ENCODE results near the gene KCNH6.

The KCNH6 gene

GRCh38 chr17:63534816-63535455, 11.8 kb downstream of the KCNH6 start:
- no peak for DNase-seq (ENCODE audit: low read depth in 3 of 3)

GRCh38 chr17:63535640-63536039, 12.5 kb downstream of the KCNH6 start:
- no peak for DNase-seq (ENCODE audit: low read depth in 3 of 3)

- no peak for DNase-seq (ENCODE audit: low read depth in 3 of 3)
These were observed 13.8 kb downstream of the KCNH6 start for GRCh38 chr17:63537001-63537400.

DNA sequence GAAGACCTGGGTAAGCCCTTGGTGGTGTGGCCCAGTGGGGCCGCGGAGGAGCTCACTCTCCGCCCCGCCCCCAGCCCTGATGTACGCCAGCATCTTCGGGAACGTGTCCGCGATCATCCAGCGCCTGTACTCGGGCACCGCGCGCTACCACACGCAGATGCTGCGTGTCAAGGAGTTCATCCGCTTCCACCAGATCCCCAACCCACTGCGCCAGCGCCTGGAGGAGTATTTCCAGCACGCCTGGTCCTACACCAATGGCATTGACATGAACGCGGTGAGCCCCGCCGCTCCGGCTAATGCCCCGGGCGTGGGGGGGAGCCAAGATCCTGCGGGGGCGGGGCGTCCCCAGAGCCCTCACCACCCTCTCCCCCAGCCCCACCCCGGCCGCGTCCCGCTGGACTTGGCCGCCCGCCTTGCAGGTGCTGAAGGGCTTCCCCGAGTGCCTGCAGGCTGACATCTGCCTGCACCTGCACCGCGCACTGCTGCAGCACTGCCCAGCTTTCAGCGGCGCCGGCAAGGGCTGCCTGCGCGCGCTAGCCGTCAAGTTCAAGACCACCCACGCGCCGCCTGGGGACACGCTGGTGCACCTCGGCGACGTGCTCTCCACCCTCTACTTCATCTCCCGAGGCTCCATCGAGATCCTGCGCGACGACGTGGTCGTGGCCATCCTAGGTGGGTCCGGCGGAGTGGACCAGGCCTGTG, 15.0 kb downstream of the KCNH6 start:
- no peak for DNase-seq (ENCODE audit: low read depth in 3 of 3)

DNA sequence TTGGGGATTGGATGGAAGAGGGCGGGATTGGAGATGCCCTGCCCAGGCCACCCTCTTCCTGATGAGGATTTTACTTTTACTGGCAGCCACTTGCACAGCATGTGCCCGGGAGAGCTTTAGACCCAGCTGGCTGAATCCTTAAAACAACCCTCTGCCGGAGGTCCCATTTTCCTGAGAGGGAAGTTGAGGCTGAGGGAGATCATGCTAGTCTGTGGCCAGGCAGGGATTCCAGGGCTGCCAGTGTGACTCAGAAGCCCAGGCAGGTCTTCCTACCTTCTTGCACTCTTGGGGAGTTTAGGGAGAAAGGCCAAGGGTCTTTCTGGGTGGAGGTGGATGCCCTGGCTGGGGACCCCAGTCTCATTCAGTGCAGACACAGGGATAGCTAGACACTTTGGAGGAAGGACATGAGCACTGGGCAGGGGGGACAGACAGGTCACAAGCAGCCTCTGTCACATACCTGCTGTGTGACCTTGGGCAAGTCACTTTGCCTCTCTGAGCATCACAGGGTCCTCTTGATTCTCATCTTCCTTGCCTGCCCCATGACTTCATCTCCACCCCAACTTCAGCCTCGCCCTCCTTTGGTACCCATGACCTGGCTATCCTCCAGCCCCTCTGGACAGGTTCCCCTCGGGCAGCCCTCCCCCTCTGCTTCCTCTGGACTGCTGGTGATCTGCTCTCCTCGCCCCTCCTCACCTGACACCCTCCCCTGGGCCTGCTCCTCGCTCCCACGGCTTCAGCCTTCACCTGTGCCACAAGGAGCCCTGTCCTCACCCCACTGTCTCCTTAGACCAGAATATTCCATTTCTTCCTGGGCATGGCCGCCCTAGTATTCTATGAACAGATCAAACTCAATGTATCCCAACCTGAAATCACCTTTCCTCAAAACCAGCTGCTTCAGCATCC, 15.8 kb downstream of the KCNH6 start:
- no peak for DNase-seq (ENCODE audit: low read depth in 3 of 3)

DNA sequence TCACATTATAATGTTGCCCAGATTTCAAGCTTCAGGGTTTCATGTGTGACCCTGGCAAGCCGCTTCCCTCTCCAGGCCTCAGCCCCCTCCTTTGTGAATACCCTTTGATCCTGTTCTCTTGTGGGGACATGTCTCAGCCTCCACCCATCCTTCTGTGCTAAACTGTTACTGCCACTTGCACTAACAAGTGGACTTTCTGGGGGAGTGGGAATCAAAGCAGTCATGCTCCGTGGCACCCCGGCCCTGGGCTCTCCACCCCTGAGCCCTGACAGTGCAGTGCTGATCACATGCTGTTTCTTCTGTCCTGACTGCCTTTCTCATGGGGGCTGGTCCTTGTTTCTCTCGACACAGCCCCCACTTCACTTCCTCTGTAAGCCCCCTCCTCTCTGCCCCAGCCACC, 17.4 kb downstream of the KCNH6 start:
- no peak for DNase-seq (ENCODE audit: low read depth in 3 of 3)

DNA sequence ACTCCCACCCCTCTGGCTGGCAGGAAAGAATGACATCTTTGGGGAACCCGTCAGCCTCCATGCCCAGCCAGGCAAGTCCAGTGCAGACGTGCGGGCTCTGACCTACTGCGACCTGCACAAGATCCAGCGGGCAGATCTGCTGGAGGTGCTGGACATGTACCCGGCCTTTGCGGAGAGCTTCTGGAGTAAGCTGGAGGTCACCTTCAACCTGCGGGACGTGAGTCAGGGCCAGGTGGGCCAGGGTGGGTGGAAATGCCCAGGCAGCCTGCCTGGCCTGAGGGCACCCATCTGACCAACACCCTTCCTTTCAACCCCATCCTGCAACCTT, 19.0 kb downstream of the KCNH6 start:
- DNase-seq (ENCODE audit: low read depth in 3 of 3): no peak

DNA sequence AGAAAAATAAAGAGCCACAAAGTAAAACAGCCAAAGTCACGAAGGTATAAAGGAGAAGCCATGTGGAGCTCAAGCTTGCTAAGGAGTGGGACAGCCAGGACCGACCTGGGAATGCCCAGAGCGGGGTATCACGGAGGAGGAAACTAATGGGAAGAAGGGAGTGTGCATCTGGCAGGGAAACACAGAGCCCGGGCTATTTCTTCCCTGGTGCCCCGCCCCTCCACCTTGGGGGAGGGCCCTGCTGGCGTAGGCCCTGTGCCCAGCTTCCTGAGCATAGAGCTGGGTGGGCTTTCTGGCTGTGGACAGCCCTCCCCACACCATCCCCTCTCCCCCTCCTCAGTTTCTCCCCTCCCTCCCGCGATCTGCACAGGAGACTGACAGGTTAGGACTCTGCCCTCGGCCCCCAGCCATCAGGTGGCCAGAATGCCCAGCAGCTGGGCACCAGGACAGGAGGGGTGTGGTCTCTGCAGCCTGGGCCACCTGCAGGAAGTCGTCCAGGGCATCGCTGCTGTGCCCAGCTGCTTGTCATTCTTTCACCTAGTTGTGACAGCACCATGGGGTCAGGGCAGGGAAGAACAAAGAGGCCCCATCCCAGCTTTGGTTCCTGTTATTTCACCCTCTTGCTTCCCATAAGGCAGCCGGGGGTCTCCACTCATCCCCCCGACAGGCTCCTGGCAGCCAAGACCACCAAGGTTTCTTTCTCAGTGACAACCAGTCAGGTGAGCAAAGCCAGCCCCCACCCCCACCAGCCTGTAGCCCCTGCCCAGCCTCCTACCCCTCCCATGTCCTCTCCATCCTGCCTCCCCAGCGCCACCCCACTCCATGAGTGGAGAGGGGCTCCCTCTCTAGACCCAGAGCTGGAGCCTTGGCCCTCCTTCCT, 20.0 kb downstream of the KCNH6 start:
- DNase-seq (ENCODE audit: low read depth in 3 of 3): no peak

GRCh38 chr17:63543822-63544420, 20.8 kb downstream of the KCNH6 start:
- no peak for DNase-seq (ENCODE audit: low read depth in 3 of 3)

- DNase-seq (ENCODE audit: low read depth in 3 of 3): no peak
These were observed 21.5 kb downstream of the KCNH6 start for GRCh38 chr17:63544467-63545301.

GRCh38 chr17:63546308-63547082, 23.3 kb downstream of the KCNH6 start:
- DNase-seq (ENCODE audit: low read depth in 3 of 3): no peak

DNA sequence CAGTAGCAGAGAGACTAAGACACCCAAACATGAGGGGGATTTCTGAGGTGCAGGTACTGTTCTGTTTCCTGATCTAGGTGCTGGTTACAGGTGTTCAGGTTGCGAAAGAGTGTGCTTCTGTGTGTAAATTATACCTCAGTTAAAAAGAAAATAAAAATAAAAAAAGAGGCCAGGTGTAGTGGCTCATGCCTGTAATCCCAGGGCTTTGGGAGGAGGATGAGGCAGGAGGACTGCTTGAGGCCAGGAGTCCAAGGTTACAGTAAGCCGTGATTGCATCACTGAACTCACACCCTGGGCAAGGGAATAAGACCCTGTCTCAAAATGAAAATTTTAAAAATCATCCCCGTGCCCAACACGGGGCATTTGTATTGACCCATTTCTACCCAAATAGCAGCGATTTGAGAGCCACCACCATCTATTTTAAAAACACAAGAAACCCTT, 23.9 kb downstream of the KCNH6 start:
- no peak for DNase-seq (ENCODE audit: low read depth in 3 of 3)

- no peak for DNase-seq (ENCODE audit: low read depth in 3 of 3)
These were observed 26.3 kb downstream of the KCNH6 start for GRCh38 chr17:63549289-63549945.

DNA sequence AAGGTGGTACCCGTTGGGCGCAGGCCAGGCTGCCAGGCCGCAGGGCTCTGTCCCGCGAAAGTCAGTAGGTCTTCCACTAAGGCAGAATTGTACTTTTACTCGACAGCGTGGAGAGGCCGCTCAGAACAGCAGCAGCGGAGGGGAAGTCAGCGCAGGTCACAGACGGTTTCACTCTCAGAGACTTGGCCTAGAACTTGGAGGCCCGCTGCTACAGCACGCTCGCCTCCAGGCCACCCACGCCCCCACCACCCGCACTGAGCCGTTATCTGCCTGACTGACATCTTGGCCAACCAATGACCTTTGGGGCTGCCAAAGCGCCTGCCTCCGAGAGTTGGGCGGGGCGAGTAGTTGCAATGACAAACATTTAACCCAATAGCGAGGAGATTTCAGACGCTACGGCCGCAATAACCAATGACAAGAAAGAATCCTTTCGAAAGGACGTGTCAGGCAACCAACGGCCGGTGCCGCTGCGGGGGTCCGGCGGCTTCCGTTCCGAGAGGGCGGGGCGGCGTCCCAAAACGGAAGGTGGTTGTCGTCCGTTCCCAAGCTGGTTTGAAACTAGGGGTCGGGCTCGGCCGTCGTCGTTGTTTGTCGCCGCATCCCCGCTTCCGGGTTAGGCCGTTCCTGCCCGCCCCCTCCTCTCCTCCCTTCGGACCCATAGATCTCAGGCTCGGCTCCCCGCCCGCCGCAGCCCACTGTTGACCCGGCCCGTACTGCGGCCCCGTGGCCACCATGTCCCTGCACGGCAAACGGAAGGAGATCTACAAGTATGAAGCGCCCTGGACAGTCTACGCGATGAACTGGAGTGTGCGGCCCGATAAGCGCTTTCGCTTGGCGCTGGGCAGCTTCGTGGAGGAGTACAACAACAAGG, 27.0 kb downstream of the KCNH6 start, which contains the start of gene DCAF7:
Gene DCAF7, plus strand, starts transcription at position 532 of the 871 bp plus-strand sequence. Its CDS starts 201 bp downstream, at position 733.
- peak; percentile 99 to 100 (median 100) for DNase-seq (ENCODE audit: low read depth in 3 of 3)

DNA sequence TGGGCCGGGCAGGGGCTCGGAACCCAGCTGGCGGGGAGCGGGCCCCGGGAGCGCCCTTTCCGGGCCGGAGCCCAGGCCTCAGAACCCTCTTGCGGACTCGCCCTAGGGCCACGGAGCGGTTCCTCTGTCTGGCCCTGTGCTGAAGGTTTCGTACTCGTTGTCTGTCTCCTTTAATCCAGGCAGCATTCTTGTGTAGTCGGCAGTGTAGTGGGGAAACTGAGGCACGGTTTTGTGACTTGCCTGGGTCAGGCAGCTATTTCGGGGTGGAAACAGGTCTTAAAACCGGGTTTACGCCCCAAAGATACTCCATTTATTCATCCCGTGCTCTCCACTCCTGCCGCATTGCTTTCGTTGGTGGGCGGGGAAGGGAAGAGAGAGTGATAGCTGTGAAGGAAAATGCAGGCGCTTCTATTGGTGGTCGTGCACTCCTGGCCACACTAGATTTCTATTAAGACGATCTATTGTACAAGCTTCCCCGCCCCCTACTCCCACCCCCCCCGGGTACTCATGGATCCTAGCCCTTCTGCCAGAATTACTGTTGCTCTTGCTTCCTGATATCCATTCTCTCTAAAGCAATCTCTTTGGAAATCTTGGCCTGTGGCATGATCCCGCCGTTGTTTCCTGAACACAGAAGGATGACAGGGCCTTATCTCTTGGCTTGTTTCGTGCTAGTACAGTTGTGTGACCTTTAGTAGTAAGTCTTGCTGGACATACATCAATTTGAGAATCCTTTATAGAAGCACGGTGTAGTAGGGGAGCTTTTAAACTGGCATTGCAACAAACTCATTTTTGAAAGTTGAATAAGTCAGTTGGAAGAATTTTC, 27.9 kb downstream of the KCNH6 start:
- no peak for DNase-seq (ENCODE audit: low read depth in 3 of 3)

- DNase-seq (ENCODE audit: low read depth in 3 of 3): no peak
These were observed 29.1 kb downstream of the KCNH6 start for GRCh38 chr17:63552211-63552610.

Measured in stimulated activated CD4-positive, alpha-beta T cell treated with anti-CD3 and anti-CD28 coated beads, TNF-alpha, amount 100 ng/mL, for 48 hours (primary cell).